ENCODE measurements around the gene SNRPA1. TPM values are rescaled to one million over a fixed set of nuclear protein-coding genes. Genes with fewer than 3 reads are reported as not detected.

The SNRPA1 gene
- total RNA-seq, 4 donors from 2014 or later: 28.4 to 50.6 (median 40.0) TPM

DNA sequence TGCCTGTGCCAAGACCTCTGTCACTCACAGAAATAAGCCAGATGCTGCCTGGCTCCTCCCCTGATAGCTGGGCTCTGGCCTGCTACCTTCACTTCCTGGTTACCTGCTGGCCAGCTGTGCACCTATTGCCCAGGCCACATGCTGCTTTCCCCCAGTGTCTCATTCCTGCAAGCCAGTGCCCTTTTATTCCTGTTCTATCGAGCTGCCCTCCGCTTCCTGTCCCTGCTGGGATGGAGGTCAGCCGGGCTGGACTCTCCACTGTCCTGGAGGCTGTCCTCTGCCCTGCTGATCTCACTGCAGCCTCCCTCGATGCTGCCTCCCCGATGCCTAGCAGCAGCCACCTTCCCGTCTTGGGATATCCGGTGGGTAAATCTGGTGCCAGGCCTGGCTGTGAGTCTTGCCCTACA is 37.0 kb upstream of the SNRPA1 start:
- 90 to 91% methylated on average over 7 of the region's 7 CpGs for WGBS, 2 donors
- no peak overlapping the region for H3K4me3 ChIP-seq
- no peaks in the 10 kb centered on the region for H3K9me3 ChIP-seq
- H3K27me3 ChIP-seq: peaks cover 0 to 4% of the 10 kb centered on the region in 2 donors
- H3K27ac ChIP-seq: no peak overlapping the region
- H3K36me3 ChIP-seq: no peaks in the 10 kb centered on the region
- H3K4me1 ChIP-seq: no peaks in the 10 kb centered on the region
- no peak for TF ChIP-seq POLR2A (IDR thresholded peaks at IDR 0.05)
- no peak for TF ChIP-seq EP300 (IDR thresholded peaks at IDR 0.05)
- TF ChIP-seq, protein P1, sequence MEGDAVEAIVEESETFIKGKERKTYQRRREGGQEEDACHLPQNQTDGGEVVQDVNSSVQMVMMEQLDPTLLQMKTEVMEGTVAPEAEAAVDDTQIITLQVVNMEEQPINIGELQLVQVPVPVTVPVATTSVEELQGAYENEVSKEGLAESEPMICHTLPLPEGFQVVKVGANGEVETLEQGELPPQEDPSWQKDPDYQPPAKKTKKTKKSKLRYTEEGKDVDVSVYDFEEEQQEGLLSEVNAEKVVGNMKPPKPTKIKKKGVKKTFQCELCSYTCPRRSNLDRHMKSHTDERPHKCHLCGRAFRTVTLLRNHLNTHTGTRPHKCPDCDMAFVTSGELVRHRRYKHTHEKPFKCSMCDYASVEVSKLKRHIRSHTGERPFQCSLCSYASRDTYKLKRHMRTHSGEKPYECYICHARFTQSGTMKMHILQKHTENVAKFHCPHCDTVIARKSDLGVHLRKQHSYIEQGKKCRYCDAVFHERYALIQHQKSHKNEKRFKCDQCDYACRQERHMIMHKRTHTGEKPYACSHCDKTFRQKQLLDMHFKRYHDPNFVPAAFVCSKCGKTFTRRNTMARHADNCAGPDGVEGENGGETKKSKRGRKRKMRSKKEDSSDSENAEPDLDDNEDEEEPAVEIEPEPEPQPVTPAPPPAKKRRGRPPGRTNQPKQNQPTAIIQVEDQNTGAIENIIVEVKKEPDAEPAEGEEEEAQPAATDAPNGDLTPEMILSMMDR (IDR thresholded peaks at IDR 0.05): no peak
- no peak for DNase-seq (ENCODE audit: low spot score in 2 of 2)

DNA sequence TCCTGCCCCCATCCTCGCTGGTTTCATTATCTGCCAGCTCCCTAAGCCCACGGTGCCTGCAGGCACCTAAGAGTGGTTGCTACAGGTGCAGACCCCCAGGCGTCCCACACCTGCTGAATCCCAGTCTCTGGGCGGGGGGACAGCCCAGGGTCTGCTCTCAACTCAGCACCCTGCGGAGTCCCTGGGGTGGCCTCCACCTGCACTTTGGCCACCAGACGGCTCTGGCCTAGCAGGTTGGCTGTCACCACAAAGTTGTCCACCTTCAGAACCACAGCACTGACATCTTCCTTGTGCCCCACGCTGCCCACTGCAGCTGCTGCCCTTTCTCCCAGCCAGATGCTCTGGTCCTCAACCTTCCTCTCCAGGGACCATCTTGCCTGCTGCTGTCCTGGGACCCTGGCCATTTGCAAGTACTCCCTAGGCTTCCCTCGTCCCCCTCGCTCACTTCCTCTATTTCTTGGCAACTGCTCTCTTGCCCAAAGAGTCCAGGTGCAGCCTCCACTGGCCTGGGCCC is 34.9 kb upstream of the SNRPA1 start:
- no peak for TF ChIP-seq POLR2A (IDR thresholded peaks at IDR 0.05)
- TF ChIP-seq EP300 (IDR thresholded peaks at IDR 0.05): no peak
- TF ChIP-seq, protein P1 (IDR thresholded peaks at IDR 0.05): no peak
- WGBS, 2 donors: 90 to 94% methylated on average over 9 of the region's 9 CpGs
- H3K27me3 ChIP-seq: peaks cover 0 to 4% of the 10 kb centered on the region in 2 donors

GRCh38 chr15:101329309-101329863 is 34.3 kb upstream of the SNRPA1 start:
- Histone ChIP-seq H3K9me3 (no peaks in the 10 kb centered on the region), H3K27ac (no peak overlapping the region), H3K36me3 (no peaks in the 10 kb centered on the region), H3K4me1 (no peaks in the 10 kb centered on the region), H3K4me3 (no peak overlapping the region), H3K27me3 (peaks cover 0 to 4% of the 10 kb centered on the region in 2 donors)
- DNase-seq (ENCODE audit: low spot score in 2 of 2): no peak
- TF ChIP-seq EP300 (IDR thresholded peaks at IDR 0.05): no peak
- TF ChIP-seq, protein P1 (IDR thresholded peaks at IDR 0.05): no peak
- TF ChIP-seq POLR2A (IDR thresholded peaks at IDR 0.05): no peak
- WGBS, 2 donors: 77 to 78% methylated on average over 13 to 14 of the region's 14 CpGs

More for the DNA sequence above, 34.9 kb upstream of the SNRPA1 start:
- no peak overlapping the region for H3K4me3 ChIP-seq
- H3K4me1 ChIP-seq: no peaks in the 10 kb centered on the region
- no peaks in the 10 kb centered on the region for H3K9me3 ChIP-seq
- DNase-seq (ENCODE audit: low spot score in 2 of 2): no peak
- no peaks in the 10 kb centered on the region for H3K36me3 ChIP-seq
- H3K27ac ChIP-seq: no peak overlapping the region

- H3K4me1 ChIP-seq: no peaks in the 10 kb centered on the region
- H3K4me3 ChIP-seq: no peak overlapping the region
- H3K27ac ChIP-seq: no peak overlapping the region
- no peak for DNase-seq (ENCODE audit: low spot score in 2 of 2)
- TF ChIP-seq POLR2A (IDR thresholded peaks at IDR 0.05) (no peak), EP300 (IDR thresholded peaks at IDR 0.05) (no peak)
- TF ChIP-seq, protein P1 (IDR thresholded peaks at IDR 0.05): no peak
- H3K27me3 ChIP-seq: peaks cover 0 to 4% of the 10 kb centered on the region in 2 donors
- 88 to 91% methylated on average over 14 of the region's 14 CpGs for WGBS, 2 donors
- no peaks in the 10 kb centered on the region for H3K9me3 ChIP-seq
- no peaks in the 10 kb centered on the region for H3K36me3 ChIP-seq
These were observed 33.0 kb upstream of the SNRPA1 start for GRCh38 chr15:101328001-101328400.

GRCh38 chr15:101327147-101327740 is 32.2 kb upstream of the SNRPA1 start:
- Histone ChIP-seq H3K36me3 (no peaks in the 10 kb centered on the region), H3K4me3 (no peak overlapping the region), H3K27me3 (peaks cover 0 to 3% of the 10 kb centered on the region in 2 donors), H3K4me1 (no peaks in the 10 kb centered on the region), H3K27ac (no peak overlapping the region), H3K9me3 (no peaks in the 10 kb centered on the region)
- TF ChIP-seq EP300 (IDR thresholded peaks at IDR 0.05) (no peak), POLR2A (IDR thresholded peaks at IDR 0.05) (no peak)
- TF ChIP-seq, protein P1 (IDR thresholded peaks at IDR 0.05): no peak
- 66 to 74% methylated on average over 15 to 16 of the region's 17 CpGs for WGBS, 2 donors
- DNase-seq (ENCODE audit: low spot score in 2 of 2): no peak
